ENCODE results near the gene LRRN4. TPM values are rescaled to one million over a fixed set of nuclear protein-coding genes. Genes with fewer than 3 reads are reported as not detected.

LRRN4 gene
- total RNA-seq, 2 experiments from 2014 or later: 0.08 to 0.17 TPM

DNA sequence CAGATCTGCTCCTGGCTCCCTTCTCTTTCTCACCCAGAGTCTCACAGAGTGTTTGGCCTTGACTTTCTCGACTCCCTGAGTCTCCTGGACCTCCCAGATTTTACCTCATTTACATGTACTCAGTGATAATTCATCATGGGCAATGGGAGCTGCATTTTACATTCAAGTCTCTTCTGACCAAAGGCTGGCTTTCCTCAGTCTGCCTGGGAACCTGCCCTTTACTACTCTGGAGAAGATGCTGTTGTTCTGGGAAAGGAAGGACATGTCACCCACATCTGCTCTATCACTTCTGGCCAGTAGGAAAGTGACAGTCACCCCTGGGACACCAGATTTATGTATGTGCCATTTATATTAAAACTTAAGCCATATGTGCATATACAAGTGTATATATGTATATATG is 7.4 kb downstream of the LRRN4 start:
- no peaks in the 10 kb centered on the region for H3K36me3 ChIP-seq (ENCODE audit: insufficient read depth, low read length)
- TF ChIP-seq, protein P1, sequence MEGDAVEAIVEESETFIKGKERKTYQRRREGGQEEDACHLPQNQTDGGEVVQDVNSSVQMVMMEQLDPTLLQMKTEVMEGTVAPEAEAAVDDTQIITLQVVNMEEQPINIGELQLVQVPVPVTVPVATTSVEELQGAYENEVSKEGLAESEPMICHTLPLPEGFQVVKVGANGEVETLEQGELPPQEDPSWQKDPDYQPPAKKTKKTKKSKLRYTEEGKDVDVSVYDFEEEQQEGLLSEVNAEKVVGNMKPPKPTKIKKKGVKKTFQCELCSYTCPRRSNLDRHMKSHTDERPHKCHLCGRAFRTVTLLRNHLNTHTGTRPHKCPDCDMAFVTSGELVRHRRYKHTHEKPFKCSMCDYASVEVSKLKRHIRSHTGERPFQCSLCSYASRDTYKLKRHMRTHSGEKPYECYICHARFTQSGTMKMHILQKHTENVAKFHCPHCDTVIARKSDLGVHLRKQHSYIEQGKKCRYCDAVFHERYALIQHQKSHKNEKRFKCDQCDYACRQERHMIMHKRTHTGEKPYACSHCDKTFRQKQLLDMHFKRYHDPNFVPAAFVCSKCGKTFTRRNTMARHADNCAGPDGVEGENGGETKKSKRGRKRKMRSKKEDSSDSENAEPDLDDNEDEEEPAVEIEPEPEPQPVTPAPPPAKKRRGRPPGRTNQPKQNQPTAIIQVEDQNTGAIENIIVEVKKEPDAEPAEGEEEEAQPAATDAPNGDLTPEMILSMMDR (IDR thresholded peaks at IDR 0.05): no peak
- no peaks in the 10 kb centered on the region for H3K4me1 Mint-ChIP-seq (ENCODE audit: low read depth)
- ATAC-seq (ENCODE audit: poor library complexity) (no peak), DNase-seq (no peak)
- H3K4me1 ChIP-seq (ENCODE audit: insufficient read depth, low read length): no peaks in the 10 kb centered on the region
- no peak overlapping the region for H3K4me3 ChIP-seq (ENCODE audit: low read length)
- no peak overlapping the region for H3K4me3 Mint-ChIP-seq
- no peaks in the 10 kb centered on the region for H3K9me3 ChIP-seq (ENCODE audit: control insufficient read depth in 1 of 2, insufficient read depth in 1 of 2, low read length in 2 of 2)
- H3K27ac Mint-ChIP-seq: no peak overlapping the region
- no peak overlapping the region for H3K27ac ChIP-seq (ENCODE audit: low read depth in 1 of 2, low read length in 2 of 2)
- ChIA-PET CTCF (no interaction called here), POLR2A (no interaction called here)
- H3K36me3 Mint-ChIP-seq (ENCODE audit: low read depth): peaks cover 15% of the 10 kb centered on the region
- H3K27me3 Mint-ChIP-seq: peaks cover 10% of the 10 kb centered on the region
- no peaks in the 10 kb centered on the region for H3K9me3 Mint-ChIP-seq
- intact Hi-C loops (cut with DNase I, micrococcal nuclease): no loop called here
- peaks cover 10 to 11% of the 10 kb centered on the region in 2 experiments for H3K27me3 ChIP-seq (ENCODE audit: control insufficient read depth in 1 of 2, insufficient read depth in 2 of 2, low read length in 2 of 2)

DNA sequence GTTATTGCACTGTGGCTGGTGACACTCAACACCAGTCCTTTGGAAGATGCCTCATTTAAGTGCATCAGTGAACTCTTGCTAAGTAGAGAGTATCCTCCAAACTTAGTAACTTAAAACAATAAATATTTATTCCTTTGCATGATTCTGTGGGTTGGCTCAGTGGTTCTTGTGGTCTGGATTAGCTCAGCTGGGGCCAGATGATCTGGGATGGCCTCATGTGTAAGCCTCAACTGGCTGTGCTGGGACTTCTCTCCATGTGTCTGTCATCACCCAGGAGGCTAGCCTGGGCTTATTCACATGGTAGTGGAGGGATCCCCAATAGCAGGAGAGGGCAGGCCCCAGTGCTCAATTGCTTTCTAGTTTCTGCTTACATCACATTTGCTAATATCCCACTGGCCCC is 8.3 kb downstream of the LRRN4 start:
- TF ChIP-seq, protein P1 (IDR thresholded peaks at IDR 0.05): no peak
- Histone ChIP-seq H3K36me3 (ENCODE audit: insufficient read depth, low read length) (peaks cover 5% of the 10 kb centered on the region), H3K4me1 (ENCODE audit: insufficient read depth, low read length) (no peaks in the 10 kb centered on the region), H3K4me3 (ENCODE audit: low read length) (no peak overlapping the region), H3K27ac (ENCODE audit: low read depth in 1 of 2, low read length in 2 of 2) (no peak overlapping the region), H3K9me3 (ENCODE audit: control insufficient read depth in 1 of 2, insufficient read depth in 1 of 2, low read length in 2 of 2) (peaks cover 0 to 7% of the 10 kb centered on the region in 2 experiments), H3K27me3 (ENCODE audit: control insufficient read depth in 1 of 2, insufficient read depth in 2 of 2, low read length in 2 of 2) (peaks cover 2% of the 10 kb centered on the region in 2 experiments)
- H3K27ac Mint-ChIP-seq: no peak overlapping the region
- intact Hi-C loops (cut with DNase I, micrococcal nuclease): no loop called here
- no peaks in the 10 kb centered on the region for H3K4me1 Mint-ChIP-seq (ENCODE audit: low read depth)
- CTCF ChIA-PET: no interaction called here
- DNase-seq (no peak), ATAC-seq (ENCODE audit: poor library complexity) (no peak)
- no peaks in the 10 kb centered on the region for H3K9me3 Mint-ChIP-seq
- POLR2A ChIA-PET: no interaction called here
- H3K36me3 Mint-ChIP-seq (ENCODE audit: low read depth): peaks cover 18% of the 10 kb centered on the region
- peaks cover 5% of the 10 kb centered on the region for H3K27me3 Mint-ChIP-seq
- no peak overlapping the region for H3K4me3 Mint-ChIP-seq

DNA sequence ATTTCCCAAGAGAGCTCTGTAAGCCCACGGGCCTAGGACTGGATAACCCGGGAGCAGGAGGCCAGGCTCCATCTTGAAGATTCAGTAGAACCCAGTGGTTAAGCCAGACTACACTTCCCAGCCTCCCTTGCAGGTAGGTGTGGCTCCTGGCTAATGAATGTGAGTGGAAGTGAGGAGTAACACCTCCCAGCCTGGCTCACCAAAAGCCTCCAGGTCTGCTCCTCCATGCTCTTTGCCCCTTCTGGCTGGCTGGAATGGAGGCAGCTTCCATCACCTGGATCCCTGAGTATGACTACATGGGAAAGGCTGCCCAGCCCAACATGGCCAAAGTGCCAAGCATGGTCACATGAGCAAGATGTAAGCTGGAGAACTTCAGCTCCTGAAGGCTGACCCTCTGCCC is 9.7 kb downstream of the LRRN4 start:
- Histone ChIP-seq H3K27me3 (ENCODE audit: control insufficient read depth in 1 of 2, insufficient read depth in 2 of 2, low read length in 2 of 2) (no peaks in the 10 kb centered on the region), H3K36me3 (ENCODE audit: insufficient read depth, low read length) (peaks cover 19% of the 10 kb centered on the region), H3K4me3 (ENCODE audit: low read length) (no peak overlapping the region), H3K4me1 (ENCODE audit: insufficient read depth, low read length) (no peaks in the 10 kb centered on the region), H3K9me3 (ENCODE audit: control insufficient read depth in 1 of 2, insufficient read depth in 1 of 2, low read length in 2 of 2) (peaks cover 0 to 7% of the 10 kb centered on the region in 2 experiments), H3K27ac (ENCODE audit: low read depth in 1 of 2, low read length in 2 of 2) (no peak overlapping the region)
- intact Hi-C loops (cut with DNase I, micrococcal nuclease): no loop called here
- Mint-ChIP-seq H3K27me3 (no peaks in the 10 kb centered on the region), H3K27ac (no peak overlapping the region), H3K4me1 (ENCODE audit: low read depth) (no peaks in the 10 kb centered on the region), H3K9me3 (no peaks in the 10 kb centered on the region), H3K36me3 (ENCODE audit: low read depth) (peaks cover 32% of the 10 kb centered on the region), H3K4me3 (no peak overlapping the region)
- no peak for DNase-seq
- POLR2A ChIA-PET: no interaction called here
- ATAC-seq (ENCODE audit: poor library complexity): no peak
- TF ChIP-seq, protein P1 (IDR thresholded peaks at IDR 0.05): no peak
- CTCF ChIA-PET: no interaction called here
